Pancreas (tissue), 10 donors: ENCODE measurements around the gene DCAF6. TPM values are rescaled to one million over a fixed set of nuclear protein-coding genes. Genes with fewer than 3 reads are reported as not detected.

Experiments used
- ATAC-seq, 4 donors: fragments of 200-7000 bp; cut with Tn5 transposase; one replicate each; pipeline versions ENCODE4 v1.8.0 to v1.9.1; 2020; ENCODE audit warnings: mild to moderate bottlenecking in 4 of 4, moderate library complexity in 4 of 4
- DNase-seq, 6 donors: peaks; one replicate each; pipeline ENCODE4 v3.0.0-alpha.2; 2020
- FAIRE-seq: peaks from 2 replicates; lab custom pipeline; 2012; peaks lifted over from hg19 to GRCh38; lab: Jason Lieb, UNC
- H3K27ac ChIP-seq, 4 donors: fragments of 200-600 bp; sonication (generic); 1 replicate in 3 of 4; 2 replicates in 1 of 4; pipeline versions ENCODE4 v1.5.0 to v1.8.0; 2020
- H3K27me3 ChIP-seq, 4 donors: fragments of 200-600 bp; one replicate each; pipeline ENCODE4 v1.8.0; 2021
- H3K36me3 ChIP-seq, 3 donors: fragments of 200-600 bp; sonication (generic) in 1 of 3; one replicate each; pipeline versions ENCODE4 v1.5.0 to v1.8.0; 2020 to 2021
- H3K4me1 ChIP-seq, 3 donors: fragments of 200-600 bp; one replicate each; pipeline ENCODE4 v1.8.0; 2021
- H3K4me3 ChIP-seq, 4 donors: fragments of 200-600 bp; sonication (generic) in 2 of 4; one replicate each; pipeline versions ENCODE4 v1.5.0 to v1.8.0; 2020 to 2021
- H3K9me3 ChIP-seq, 4 donors: fragments of 200-600 bp; one replicate each; pipeline ENCODE4 v1.8.0; 2021
- WGBS, 2 donors: extraction: QIAGEN DNeasy Blood & Tissue Kit; methylation state at CpG; one replicate each; pipeline ENCODE4 v1.1.7; 2013; 5-methylcytosine and 5-hydroxymethylcytosine counted together
- intact Hi-C, 3 donors: fragments of 100-400 bp; cut with DNase I; formaldehyde crosslinking; loops; one replicate each; pipeline versions ENCODE4 v1.11.1 to v1.14.2; 2022
- polyA plus RNA-seq, 2 donors: library from polyadenylated mRNA; stranded (reverse); fragments of 200-250 nt; gene quantifications; one replicate each; pipeline ENCODE4 v1.2.3, GENCODE V29; 2013
- total RNA-seq, 6 donors: library from RNA; stranded (reverse); fragmentation: NEBNext Ultra II Directional in 4 of 6; extraction: Animal tissue kit (Norgen Biotek cat#: 25700) in 4 of 6; gene quantifications; one replicate each; pipeline versions ENCODE4 v1.2.1 to v1.2.4, GENCODE V29; 2021 to 2023
- TF ChIP-seq, protein P1 (sequence below), 4 donors: fragments of 200-600 bp; sonication (generic) in 3 of 4; IDR thresholded peaks; one replicate each; pipeline versions ENCODE4 v1.5.0 to v1.8.0; 2021; ENCODE audit warnings: antibody characterized with exemption in 4 of 4
- donor health status: healthy with polysubstance abuse.
- donor health status: DM: no; HTN: no; CAD: no; lungs with moderate emphysema.
- donor health status: DM: no; HTN: no; CAD: no.
- donor health status: control.
- donor health status: control.
- donor health status: Bipolar disorder and iron deficiency.
- donor health status: DM: yes; HTN: yes; CAD: no.
- donor health status: DM: no; HTN: no; CAD: no.
- donor health status: DM: no; HTN: no; CAD: no.
- donor health status: DM: yes; HTN: yes; CAD: no.

The DCAF6 gene
- total and polyA plus RNA-seq, 8 donors, result 11.4 to 31.9 (median 20.0) TPM

DNA sequence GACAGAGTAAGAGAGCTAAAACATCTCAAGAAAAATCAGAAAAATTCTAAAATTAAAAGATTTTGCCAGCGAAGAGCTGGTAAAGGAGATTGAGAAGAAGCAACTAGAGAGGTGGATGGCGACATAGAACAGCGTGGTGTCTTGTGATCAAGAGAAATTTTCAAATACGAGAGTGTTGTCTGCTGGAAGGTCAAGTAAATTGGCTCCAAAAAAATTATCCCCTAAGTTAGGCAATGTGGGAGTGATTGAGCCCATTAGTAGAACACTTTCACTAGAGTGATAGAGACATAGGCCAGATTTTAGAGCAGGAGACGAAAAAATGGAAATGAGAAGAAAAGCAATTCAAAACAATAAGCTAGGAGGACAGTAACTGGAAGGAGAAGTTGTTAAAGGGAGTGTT, 94.7 kb downstream of the DCAF6 start:
- Histone ChIP-seq H3K36me3 (no peaks in the 10 kb centered on the region), H3K9me3 (no peaks in the 10 kb centered on the region), H3K27me3 (no peaks in the 10 kb centered on the region), H3K27ac (no peak overlapping the region), H3K4me1 (no peaks in the 10 kb centered on the region), H3K4me3 (no peak overlapping the region)
- WGBS, 2 donors, result 93 to 95% methylated on average over 5 of the region's 5 CpGs
- intact Hi-C loops, result no loop called here
- no peak for ATAC-seq
- no peak for FAIRE-seq
- no peak for DNase-seq
- TF ChIP-seq, protein P1, sequence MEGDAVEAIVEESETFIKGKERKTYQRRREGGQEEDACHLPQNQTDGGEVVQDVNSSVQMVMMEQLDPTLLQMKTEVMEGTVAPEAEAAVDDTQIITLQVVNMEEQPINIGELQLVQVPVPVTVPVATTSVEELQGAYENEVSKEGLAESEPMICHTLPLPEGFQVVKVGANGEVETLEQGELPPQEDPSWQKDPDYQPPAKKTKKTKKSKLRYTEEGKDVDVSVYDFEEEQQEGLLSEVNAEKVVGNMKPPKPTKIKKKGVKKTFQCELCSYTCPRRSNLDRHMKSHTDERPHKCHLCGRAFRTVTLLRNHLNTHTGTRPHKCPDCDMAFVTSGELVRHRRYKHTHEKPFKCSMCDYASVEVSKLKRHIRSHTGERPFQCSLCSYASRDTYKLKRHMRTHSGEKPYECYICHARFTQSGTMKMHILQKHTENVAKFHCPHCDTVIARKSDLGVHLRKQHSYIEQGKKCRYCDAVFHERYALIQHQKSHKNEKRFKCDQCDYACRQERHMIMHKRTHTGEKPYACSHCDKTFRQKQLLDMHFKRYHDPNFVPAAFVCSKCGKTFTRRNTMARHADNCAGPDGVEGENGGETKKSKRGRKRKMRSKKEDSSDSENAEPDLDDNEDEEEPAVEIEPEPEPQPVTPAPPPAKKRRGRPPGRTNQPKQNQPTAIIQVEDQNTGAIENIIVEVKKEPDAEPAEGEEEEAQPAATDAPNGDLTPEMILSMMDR (IDR thresholded peaks at IDR 0.05), result no peak

DNA sequence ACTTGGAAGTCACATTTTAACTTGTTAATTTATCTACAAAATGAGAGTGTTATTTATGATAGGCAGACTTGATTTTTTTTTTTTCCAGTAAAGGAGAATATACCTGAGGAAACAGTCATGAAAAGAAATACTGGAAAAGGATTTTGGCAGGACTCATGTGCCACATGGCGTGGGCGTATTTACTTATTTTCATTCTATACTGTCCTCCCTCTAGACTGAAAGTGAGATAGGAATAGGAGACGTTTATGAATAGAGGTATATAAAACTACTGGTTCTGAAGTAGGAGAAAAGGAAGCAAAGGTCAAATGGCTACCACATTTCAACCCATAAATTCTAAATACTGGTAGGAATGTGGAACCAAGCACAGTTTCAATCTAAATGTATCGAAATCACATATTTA, 95.1 kb downstream of the DCAF6 start:
- ATAC-seq, result no peak

DNA sequence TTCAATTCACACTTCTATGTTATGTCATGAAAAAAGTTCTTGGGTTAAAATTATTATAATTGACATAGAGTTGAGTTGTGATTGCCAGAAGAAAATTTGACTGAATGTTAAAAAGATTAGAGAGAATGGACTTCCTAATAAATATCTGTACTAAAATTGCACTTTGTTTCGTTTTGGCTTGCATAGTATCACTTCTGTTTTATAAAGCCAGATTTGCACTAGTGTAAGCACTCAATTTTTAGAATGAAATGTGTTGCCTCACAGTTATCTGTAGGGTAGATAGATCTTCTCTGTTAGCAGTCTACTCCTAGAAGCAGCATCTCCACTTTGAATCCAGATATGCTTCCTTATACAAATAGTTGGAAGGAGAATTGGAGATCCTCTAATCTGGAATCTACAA, 95.5 kb downstream of the DCAF6 start:
- ATAC-seq (peak in 1 of 4 donors; percentile 34), DNase-seq (no peak), FAIRE-seq (no peak)
- Histone ChIP-seq H3K27me3 (no peaks in the 10 kb centered on the region), H3K9me3 (no peaks in the 10 kb centered on the region), H3K36me3 (no peaks in the 10 kb centered on the region), H3K4me3 (no peak overlapping the region), H3K4me1 (no peaks in the 10 kb centered on the region), H3K27ac (no peak overlapping the region)
- intact Hi-C loops, result no loop called here
- TF ChIP-seq, protein P1 (IDR thresholded peaks at IDR 0.05), result no peak
- 90 to 95% methylated on average over 1 of the region's 1 CpG for WGBS, 2 donors

More for the DNA sequence above, 95.1 kb downstream of the DCAF6 start:
- Histone ChIP-seq H3K36me3 (no peaks in the 10 kb centered on the region), H3K9me3 (no peaks in the 10 kb centered on the region), H3K27me3 (no peaks in the 10 kb centered on the region), H3K4me3 (no peak overlapping the region), H3K27ac (no peak overlapping the region), H3K4me1 (no peaks in the 10 kb centered on the region)
- intact Hi-C loops, result no loop called here
- DNase-seq, result no peak
- WGBS, 2 donors, result 86 to 87% methylated on average over 4 of the region's 4 CpGs
- TF ChIP-seq, protein P1 (IDR thresholded peaks at IDR 0.05), result no peak
- FAIRE-seq, result no peak

DNA sequence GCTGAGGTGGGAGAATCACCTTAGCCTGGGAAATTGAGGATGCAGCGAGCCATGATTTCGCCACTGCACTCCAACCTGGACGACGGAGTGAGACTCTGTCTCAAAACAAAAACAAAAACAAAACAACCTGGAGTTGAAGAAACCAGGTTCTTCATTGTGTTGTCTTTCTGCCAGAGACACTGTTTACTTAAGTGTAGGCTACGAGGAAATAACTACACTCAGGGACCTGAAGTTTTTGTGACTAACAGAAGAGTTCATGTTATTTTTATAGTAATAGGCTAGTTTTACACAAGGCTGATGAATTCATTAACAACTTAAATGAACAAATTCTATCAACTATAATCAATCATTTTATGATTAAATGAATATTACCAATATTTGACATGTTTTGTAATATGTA, 98.9 kb downstream of the DCAF6 start:
- Histone ChIP-seq H3K9me3 (no peaks in the 10 kb centered on the region), H3K36me3 (no peaks in the 10 kb centered on the region), H3K4me3 (no peak overlapping the region), H3K4me1 (no peaks in the 10 kb centered on the region), H3K27me3 (no peaks in the 10 kb centered on the region), H3K27ac (no peak overlapping the region)
- TF ChIP-seq, protein P1 (IDR thresholded peaks at IDR 0.05), result no peak
- WGBS, 2 donors, result 82 to 84% methylated on average over 5 of the region's 5 CpGs
- ATAC-seq (peak in 2 of 4 donors; percentile 41 to 57), FAIRE-seq (no peak), DNase-seq (no peak)
- intact Hi-C loops, result no loop called here

DNA sequence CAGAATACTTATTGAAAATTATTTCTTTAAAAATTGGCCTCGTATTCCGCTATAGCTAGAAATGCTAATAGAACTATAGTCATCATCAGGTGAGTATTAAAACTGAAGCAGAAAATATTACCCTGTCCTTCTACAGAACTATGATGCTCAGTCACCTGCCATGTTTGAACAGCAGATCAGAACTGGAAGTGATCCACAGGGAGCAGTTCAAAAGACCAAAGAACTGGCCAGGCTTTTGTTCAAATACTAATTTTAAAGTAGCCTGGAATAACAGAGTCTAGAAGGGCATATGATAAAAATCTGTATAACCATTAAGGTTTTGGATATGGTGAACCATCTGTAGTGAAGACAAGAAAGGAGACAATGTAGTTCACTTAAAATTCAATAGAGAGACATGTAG, 105.9 kb downstream of the DCAF6 start:
- Histone ChIP-seq H3K4me1 (peaks cover 0 to 11% (median 0%) of the 10 kb centered on the region in 3 donors), H3K36me3 (no peaks in the 10 kb centered on the region), H3K9me3 (no peaks in the 10 kb centered on the region), H3K27ac (no peak overlapping the region), H3K4me3 (no peak overlapping the region), H3K27me3 (no peaks in the 10 kb centered on the region)
- FAIRE-seq (no peak), ATAC-seq (no peak), DNase-seq (no peak)
- intact Hi-C loops, result no loop called here
- TF ChIP-seq, protein P1 (IDR thresholded peaks at IDR 0.05), result no peak
- WGBS, 2 donors, result 96 to 97% methylated on average over 2 of the region's 2 CpGs
